WTC11 (cell line): Measurements from ENCODE around the gene INTS6L.

Experiments
- CREB1 ChIP-seq: sonication (generic); formaldehyde crosslinking; IDR thresholded peaks from 2 replicates; pipeline ENCODE4 v1.8.0; 2023; ENCODE audit warnings: mild to moderate bottlenecking, missing genetic modification reagents
- MYBL2 ChIP-seq: sonication (generic); formaldehyde crosslinking; IDR thresholded peaks from 2 replicates; pipeline ENCODE4 v1.8.1; 2023; ENCODE audit warnings: mild to moderate bottlenecking, moderate library complexity, missing genetic modification reagents
- TCF7 ChIP-seq: sonication (generic); formaldehyde crosslinking; IDR thresholded peaks from 2 replicates; pipeline ENCODE4 v1.8.0; 2022; ENCODE audit warnings: mild to moderate bottlenecking, low read depth, missing genetic modification reagents, moderate library complexity
- TF ChIP-seq, protein P1 (sequence below): sonication (generic); formaldehyde crosslinking; IDR thresholded peaks from 2 replicates; pipeline ENCODE4 v1.8.0; 2023; ENCODE audit warnings: missing genetic modification reagents
- TF ChIP-seq, protein P2 (sequence below): sonication (generic); formaldehyde crosslinking; IDR thresholded peaks from 2 replicates; pipeline ENCODE4 v1.8.1; 2023; ENCODE audit warnings: mild to moderate bottlenecking, missing genetic modification reagents, borderline replicate concordance
- TF ChIP-seq, protein P3 (sequence below): sonication (generic); formaldehyde crosslinking; IDR thresholded peaks from 2 replicates; pipeline ENCODE4 v1.8.1; 2022; ENCODE audit warnings: low read depth, mild to moderate bottlenecking, moderate library complexity, missing genetic modification reagents, borderline replicate concordance

DNA sequence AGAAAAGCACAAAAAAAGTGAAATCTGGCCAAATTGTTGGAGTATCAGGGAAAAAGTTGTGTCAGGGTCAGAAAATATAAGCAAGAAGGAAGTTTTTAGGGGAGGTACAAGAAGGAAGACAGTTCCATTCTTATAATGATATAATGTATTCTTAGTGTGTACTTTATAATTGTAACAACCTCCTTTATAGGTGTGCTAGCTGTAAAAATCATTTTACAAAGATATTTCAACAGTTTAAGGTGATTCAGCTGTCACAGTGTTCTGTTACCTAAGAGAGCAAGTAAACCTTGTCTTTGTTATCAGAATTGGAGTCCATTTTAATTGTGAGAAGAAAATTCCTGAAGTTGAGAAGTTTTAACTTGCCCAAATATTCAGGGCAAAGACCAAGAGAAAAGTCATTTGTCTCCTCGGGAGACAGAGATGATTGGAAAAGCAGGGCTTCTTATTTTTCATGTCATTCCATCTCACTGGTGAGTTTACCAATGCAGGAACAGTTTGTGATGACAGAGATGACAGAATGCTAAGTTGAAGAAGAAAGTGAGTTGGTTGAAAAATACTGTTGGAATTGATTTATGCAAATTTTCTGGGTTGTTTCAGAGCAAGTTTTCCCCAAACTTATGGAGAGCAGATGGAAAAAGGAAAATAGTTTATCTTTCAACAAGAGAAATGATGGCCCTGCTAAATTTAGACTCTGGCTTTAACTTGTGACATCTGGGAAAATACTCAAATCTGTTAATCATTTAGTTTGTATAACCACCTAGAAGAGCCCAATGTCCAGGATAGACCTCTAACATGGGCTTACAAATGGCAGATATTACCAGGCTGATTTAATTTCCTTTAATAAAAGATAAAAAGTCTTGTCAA is 14.8 kb downstream of the INTS6L start:
- TF ChIP-seq, protein P1, sequence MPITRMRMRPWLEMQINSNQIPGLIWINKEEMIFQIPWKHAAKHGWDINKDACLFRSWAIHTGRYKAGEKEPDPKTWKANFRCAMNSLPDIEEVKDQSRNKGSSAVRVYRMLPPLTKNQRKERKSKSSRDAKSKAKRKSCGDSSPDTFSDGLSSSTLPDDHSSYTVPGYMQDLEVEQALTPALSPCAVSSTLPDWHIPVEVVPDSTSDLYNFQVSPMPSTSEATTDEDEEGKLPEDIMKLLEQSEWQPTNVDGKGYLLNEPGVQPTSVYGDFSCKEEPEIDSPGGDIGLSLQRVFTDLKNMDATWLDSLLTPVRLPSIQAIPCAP (CRISPR knock-in tag), result no peak
- TF ChIP-seq, protein P2, sequence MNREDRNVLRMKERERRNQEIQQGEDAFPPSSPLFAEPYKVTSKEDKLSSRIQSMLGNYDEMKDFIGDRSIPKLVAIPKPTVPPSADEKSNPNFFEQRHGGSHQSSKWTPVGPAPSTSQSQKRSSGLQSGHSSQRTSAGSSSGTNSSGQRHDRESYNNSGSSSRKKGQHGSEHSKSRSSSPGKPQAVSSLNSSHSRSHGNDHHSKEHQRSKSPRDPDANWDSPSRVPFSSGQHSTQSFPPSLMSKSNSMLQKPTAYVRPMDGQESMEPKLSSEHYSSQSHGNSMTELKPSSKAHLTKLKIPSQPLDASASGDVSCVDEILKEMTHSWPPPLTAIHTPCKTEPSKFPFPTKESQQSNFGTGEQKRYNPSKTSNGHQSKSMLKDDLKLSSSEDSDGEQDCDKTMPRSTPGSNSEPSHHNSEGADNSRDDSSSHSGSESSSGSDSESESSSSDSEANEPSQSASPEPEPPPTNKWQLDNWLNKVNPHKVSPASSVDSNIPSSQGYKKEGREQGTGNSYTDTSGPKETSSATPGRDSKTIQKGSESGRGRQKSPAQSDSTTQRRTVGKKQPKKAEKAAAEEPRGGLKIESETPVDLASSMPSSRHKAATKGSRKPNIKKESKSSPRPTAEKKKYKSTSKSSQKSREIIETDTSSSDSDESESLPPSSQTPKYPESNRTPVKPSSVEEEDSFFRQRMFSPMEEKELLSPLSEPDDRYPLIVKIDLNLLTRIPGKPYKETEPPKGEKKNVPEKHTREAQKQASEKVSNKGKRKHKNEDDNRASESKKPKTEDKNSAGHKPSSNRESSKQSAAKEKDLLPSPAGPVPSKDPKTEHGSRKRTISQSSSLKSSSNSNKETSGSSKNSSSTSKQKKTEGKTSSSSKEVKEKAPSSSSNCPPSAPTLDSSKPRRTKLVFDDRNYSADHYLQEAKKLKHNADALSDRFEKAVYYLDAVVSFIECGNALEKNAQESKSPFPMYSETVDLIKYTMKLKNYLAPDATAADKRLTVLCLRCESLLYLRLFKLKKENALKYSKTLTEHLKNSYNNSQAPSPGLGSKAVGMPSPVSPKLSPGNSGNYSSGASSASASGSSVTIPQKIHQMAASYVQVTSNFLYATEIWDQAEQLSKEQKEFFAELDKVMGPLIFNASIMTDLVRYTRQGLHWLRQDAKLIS (CRISPR knock-in tag), result no peak
- TF ChIP-seq, protein P3, sequence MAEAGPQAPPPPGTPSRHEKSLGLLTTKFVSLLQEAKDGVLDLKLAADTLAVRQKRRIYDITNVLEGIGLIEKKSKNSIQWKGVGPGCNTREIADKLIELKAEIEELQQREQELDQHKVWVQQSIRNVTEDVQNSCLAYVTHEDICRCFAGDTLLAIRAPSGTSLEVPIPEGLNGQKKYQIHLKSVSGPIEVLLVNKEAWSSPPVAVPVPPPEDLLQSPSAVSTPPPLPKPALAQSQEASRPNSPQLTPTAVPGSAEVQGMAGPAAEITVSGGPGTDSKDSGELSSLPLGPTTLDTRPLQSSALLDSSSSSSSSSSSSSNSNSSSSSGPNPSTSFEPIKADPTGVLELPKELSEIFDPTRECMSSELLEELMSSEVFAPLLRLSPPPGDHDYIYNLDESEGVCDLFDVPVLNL (CRISPR knock-in tag), result no peak
- no peak for TF ChIP-seq TCF7
- no peak for TF ChIP-seq CREB1 (CRISPR knock-in tag)
- no peak for TF ChIP-seq MYBL2 (CRISPR knock-in tag)
